Kidney (tissue), 14 donors: Measurements from ENCODE around the gene SLC6A17. TPM values are rescaled to one million over a fixed set of nuclear protein-coding genes. Genes with fewer than 3 reads are reported as not detected.

Experiments used
- DNase-seq, 5 donors: peaks; one replicate each; pipeline ENCODE4 v3.0.0-alpha.2; 2013 to 2020
- FAIRE-seq: peaks from 2 replicates; lab custom pipeline; 2012; peaks lifted over from hg19 to GRCh38; lab: Jason Lieb, UNC
- H3K27ac ChIP-seq, 2 donors: one replicate each; pipeline ENCODE4 v1.7.0; 2013; ENCODE audit warnings: low read depth in 2 of 2, low read length in 2 of 2, inconsistent platforms in 1 of 2
- H3K27me3 ChIP-seq: one replicate; pipeline ENCODE4 v1.7.1; 2013; ENCODE audit warnings: low read length, inconsistent platforms; ENCODE audit not compliant: control insufficient read depth, insufficient read depth
- H3K36me3 ChIP-seq, 3 donors: one replicate each; pipeline versions ENCODE4 v1.7.0 to v1.7.1; 2013; ENCODE audit warnings: low read length in 3 of 3, control low read depth in 1 of 3, inconsistent platforms in 1 of 3; ENCODE audit not compliant: insufficient read depth in 3 of 3, control insufficient read depth in 2 of 3
- H3K4me1 ChIP-seq, 3 donors: one replicate each; pipeline versions ENCODE4 v1.7.0 to v1.7.1; 2013; ENCODE audit warnings: low read length in 3 of 3, inconsistent platforms in 1 of 3, low read depth in 1 of 3; ENCODE audit not compliant: control insufficient read depth in 2 of 3, insufficient read depth in 2 of 3
- H3K4me3 ChIP-seq, 3 donors: one replicate each; pipeline versions ENCODE4 v1.7.0 to v1.8.1; 2013; ENCODE audit warnings: low read length in 3 of 3, control low read depth in 1 of 3, inconsistent platforms in 1 of 3
- H3K9ac ChIP-seq, 3 donors: one replicate each; pipeline versions ENCODE4 v1.7.0 to v1.7.1; 2013; ENCODE audit warnings: low read length in 3 of 3, control low read depth in 1 of 3, inconsistent platforms in 1 of 3
- H3K9me3 ChIP-seq, 3 donors: one replicate each; pipeline versions ENCODE4 v1.7.0 to v1.7.1; 2013; ENCODE audit warnings: low read length in 3 of 3, control low read depth in 1 of 3, inconsistent platforms in 1 of 3; ENCODE audit not compliant: control insufficient read depth in 2 of 3, insufficient read depth in 1 of 3
- intact Hi-C: fragments of 100-400 bp; cut with DNase I; formaldehyde crosslinking; loops from one replicate; pipeline ENCODE4 v1.11.1; 2022
- polyA plus RNA-seq: library from polyadenylated mRNA; stranded (reverse); fragments of 350-450 nt; fragmentation: Illumina TruSeq; extraction: RNeasy Lipid Tissue Mini Kit (QIAGEN cat#74804); gene quantifications from one replicate; pipeline ENCODE4 v1.2.3, GENCODE V29; 2014; ENCODE audit warnings: low read depth, low replicate concordance; ENCODE audit not compliant: insufficient read depth
- total RNA-seq: library from RNA; stranded (reverse); fragmentation: NEBNext Ultra II Directional; extraction: Animal tissue kit (Norgen Biotek cat#: 25700); gene quantifications from one replicate; pipeline ENCODE4 v1.2.1, GENCODE V29; 2021
- TF ChIP-seq, protein P1 (sequence below): IDR thresholded peaks from 3 replicates; pipeline ENCODE4 v1.5.1; 2012; ENCODE audit warnings: mild to moderate bottlenecking, moderate library complexity, borderline replicate concordance; ENCODE audit not compliant: insufficient read depth; ENCODE audit errors: extremely low read depth
- donor health status: control.
- donor health status: control.
- donor health status: control.
- donor health status: control.
- donor health status: control.
- donor health status: DM: yes; HTN: yes; CAD: no.
- donor health status: Normal renal cell carcinoma (clear cell type).

SLC6A17 gene
- total and polyA plus RNA-seq, 2 donors from 2014 or later: 1.7 to 2.3 TPM

- intact Hi-C loops: no loop called here
- DNase-seq (no peak), FAIRE-seq (no peak)
- TF ChIP-seq, protein P1, sequence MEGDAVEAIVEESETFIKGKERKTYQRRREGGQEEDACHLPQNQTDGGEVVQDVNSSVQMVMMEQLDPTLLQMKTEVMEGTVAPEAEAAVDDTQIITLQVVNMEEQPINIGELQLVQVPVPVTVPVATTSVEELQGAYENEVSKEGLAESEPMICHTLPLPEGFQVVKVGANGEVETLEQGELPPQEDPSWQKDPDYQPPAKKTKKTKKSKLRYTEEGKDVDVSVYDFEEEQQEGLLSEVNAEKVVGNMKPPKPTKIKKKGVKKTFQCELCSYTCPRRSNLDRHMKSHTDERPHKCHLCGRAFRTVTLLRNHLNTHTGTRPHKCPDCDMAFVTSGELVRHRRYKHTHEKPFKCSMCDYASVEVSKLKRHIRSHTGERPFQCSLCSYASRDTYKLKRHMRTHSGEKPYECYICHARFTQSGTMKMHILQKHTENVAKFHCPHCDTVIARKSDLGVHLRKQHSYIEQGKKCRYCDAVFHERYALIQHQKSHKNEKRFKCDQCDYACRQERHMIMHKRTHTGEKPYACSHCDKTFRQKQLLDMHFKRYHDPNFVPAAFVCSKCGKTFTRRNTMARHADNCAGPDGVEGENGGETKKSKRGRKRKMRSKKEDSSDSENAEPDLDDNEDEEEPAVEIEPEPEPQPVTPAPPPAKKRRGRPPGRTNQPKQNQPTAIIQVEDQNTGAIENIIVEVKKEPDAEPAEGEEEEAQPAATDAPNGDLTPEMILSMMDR: no peak
- Histone ChIP-seq H3K9ac (no peak overlapping the region), H3K36me3 (no peaks in the 10 kb centered on the region), H3K27ac (no peak overlapping the region), H3K4me1 (no peaks in the 10 kb centered on the region), H3K9me3 (no peaks in the 10 kb centered on the region), H3K27me3 (no peaks in the 10 kb centered on the region), H3K4me3 (no peak overlapping the region)
Observed at GRCh38 chr1:110250008-110250407, 99.7 kb downstream of the SLC6A17 start.

DNA sequence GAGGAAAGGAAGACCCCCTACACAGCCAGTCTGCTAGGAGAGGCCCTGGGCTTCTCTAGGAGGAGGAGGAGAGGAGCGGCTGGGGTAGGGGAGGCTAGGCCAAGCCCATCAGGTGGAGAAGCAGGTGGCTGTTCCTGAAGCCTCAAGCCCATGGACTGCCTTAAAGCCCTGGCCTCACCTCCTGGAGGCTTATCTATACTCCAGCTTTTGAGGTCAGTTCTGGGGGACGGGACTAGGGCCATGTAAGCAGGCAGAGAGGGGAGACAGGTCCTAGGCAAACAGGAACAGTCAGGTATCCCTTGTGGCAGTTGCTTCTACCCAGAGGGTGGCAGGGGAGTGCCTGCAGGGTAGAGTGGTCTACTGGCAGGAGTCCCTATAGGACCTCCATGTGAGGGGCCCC lies 100.5 kb downstream of the SLC6A17 start:
- H3K9ac ChIP-seq: no peak overlapping the region
- no peak overlapping the region for H3K27ac ChIP-seq
- FAIRE-seq (no peak), DNase-seq (no peak)
- TF ChIP-seq, protein P1: no peak
- no peaks in the 10 kb centered on the region for H3K36me3 ChIP-seq
- no peaks in the 10 kb centered on the region for H3K27me3 ChIP-seq
- H3K4me3 ChIP-seq: no peak overlapping the region
- H3K4me1 ChIP-seq: no peaks in the 10 kb centered on the region
- H3K9me3 ChIP-seq: no peaks in the 10 kb centered on the region
- intact Hi-C loops: no loop called here

Other genes with a start within 250 kb of the SLC6A17 start
- gene CSF1, start 239.6 kb upstream of the SLC6A17 start, total RNA-seq: 33.8 TPM
- gene CSF1, start 239.6 kb upstream of the SLC6A17 start, polyA plus RNA-seq: 11.1 TPM
- 125 TPM for gene AHCYL1, start 165.7 kb upstream of the SLC6A17 start, total RNA-seq
- gene AHCYL1, start 165.7 kb upstream of the SLC6A17 start, polyA plus RNA-seq: 103 TPM
- 31.1 TPM for gene STRIP1, start 115.9 kb upstream of the SLC6A17 start, total RNA-seq
- 9.5 TPM for gene STRIP1, start 115.9 kb upstream of the SLC6A17 start, polyA plus RNA-seq
- not detected for gene ALX3, start 79.8 kb upstream of the SLC6A17 start, total RNA-seq
- not detected for gene ALX3, start 79.8 kb upstream of the SLC6A17 start, polyA plus RNA-seq
- gene UBL4B, start 38.1 kb upstream of the SLC6A17 start, total RNA-seq: not detected
- not detected for gene UBL4B, start 38.1 kb upstream of the SLC6A17 start, polyA plus RNA-seq
- gene KCNC4, start 59.8 kb downstream of the SLC6A17 start, total RNA-seq: 52.9 TPM
- 12.9 TPM for gene KCNC4, start 59.8 kb downstream of the SLC6A17 start, polyA plus RNA-seq
- 27.8 TPM for gene RBM15, start 188.9 kb downstream of the SLC6A17 start, total RNA-seq
- 2.2 TPM for gene RBM15, start 188.9 kb downstream of the SLC6A17 start, polyA plus RNA-seq
- gene SLC16A4, start 240.5 kb downstream of the SLC6A17 start, total RNA-seq: 53.1 TPM
- 51.8 TPM for gene SLC16A4, start 240.5 kb downstream of the SLC6A17 start, polyA plus RNA-seq